SK-N-MC (cell line): ENCODE data around the gene FEV.

Experiments used
- EZH2 ChIP-seq: fragments of 200-600 bp; sonication (generic); IDR thresholded peaks from one replicate; pipeline ENCODE4 v1.6.1; 2017; ENCODE audit warnings: antibody characterized with exemption
- FOXP2 ChIP-seq: optimal IDR thresholded peaks from 2 replicates; pipeline ENCODE3; 2011; ENCODE audit warnings: mild to moderate bottlenecking, moderate library complexity; ENCODE audit not compliant: insufficient read depth; ENCODE audit errors: extremely low read length, control extremely low read depth
- POLR2AphosphoS5 ChIP-seq: IDR thresholded peaks from 2 replicates; pipeline ENCODE4 v1.6.1; 2012; ENCODE audit warnings: mild to moderate bottlenecking, low read depth, low read length, borderline replicate concordance

DNA sequence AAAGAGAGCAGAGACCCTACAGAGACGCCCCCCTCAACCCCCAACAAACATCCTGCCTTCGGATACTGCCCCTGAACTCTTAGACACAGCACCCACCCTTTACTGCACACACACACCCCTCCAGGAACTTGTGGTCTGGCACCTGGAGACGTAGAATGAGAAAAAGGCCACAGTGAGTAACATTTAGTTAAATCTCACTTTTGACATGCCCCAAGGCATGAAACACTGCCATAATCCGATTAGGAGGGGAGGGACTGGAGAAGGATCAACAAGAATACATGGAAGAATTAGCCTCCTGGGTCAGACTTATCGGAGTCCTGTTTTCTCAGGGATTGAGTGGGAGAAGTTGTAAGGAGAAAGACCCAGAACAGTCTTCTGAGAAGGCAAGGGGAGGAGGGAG is 21.4 kb downstream of the FEV start:
- no peak for TF ChIP-seq EZH2
- TF ChIP-seq POLR2AphosphoS5: no peak
- TF ChIP-seq FOXP2: no peak
